Skeletal muscle cell (primary cell): Measurements from ENCODE around the gene CPEB1.

Experiments
- DNase-seq: peaks from one replicate; pipeline ENCODE4 v3.0.0-alpha.2; 2010; ENCODE audit warnings: low read depth
- H3K4me3 ChIP-seq: 2 replicates; pipeline ENCODE4 v1.5.1; 2011; ENCODE audit warnings: low read depth, mild to moderate bottlenecking, control low read depth, low read length, moderate library complexity

CPEB1 gene

GRCh38 chr15:82602195-82602594, 45.0 kb downstream of the CPEB1 start:
- no peak for DNase-seq
- no peak overlapping the region for H3K4me3 ChIP-seq

GRCh38 chr15:82599862-82600261, 47.3 kb downstream of the CPEB1 start:
- no peak for DNase-seq
- no peak overlapping the region for H3K4me3 ChIP-seq

- no peak for DNase-seq
- no peak overlapping the region for H3K4me3 ChIP-seq
Measured at GRCh38 chr15:82597815-82598214, 49.3 kb downstream of the CPEB1 start.

- no peak overlapping the region for H3K4me3 ChIP-seq
Measured at GRCh38 chr15:82595766-82596165, 51.4 kb downstream of the CPEB1 start.

GRCh38 chr15:82595203-82595602, 52.0 kb downstream of the CPEB1 start:
- no peak for DNase-seq
- H3K4me3 ChIP-seq = no peak overlapping the region

More at GRCh38 chr15:82595766-82596165, 51.4 kb downstream of the CPEB1 start:
- no peak for DNase-seq

GRCh38 chr15:82587805-82588204, 59.4 kb downstream of the CPEB1 start:
- no peak for DNase-seq
- H3K4me3 ChIP-seq = no peak overlapping the region

GRCh38 chr15:82585072-82585471, 62.1 kb downstream of the CPEB1 start:
- peak; percentile 51 for DNase-seq
- H3K4me3 ChIP-seq = no peak overlapping the region

GRCh38 chr15:82580713-82581112, 66.5 kb downstream of the CPEB1 start:
- no peak overlapping the region for H3K4me3 ChIP-seq

GRCh38 chr15:82575335-82575734, 71.8 kb downstream of the CPEB1 start:
- H3K4me3 ChIP-seq = no peak overlapping the region
- DNase-seq = no peak

More at GRCh38 chr15:82580713-82581112, 66.5 kb downstream of the CPEB1 start:
- DNase-seq = no peak

GRCh38 chr15:82572986-82573385, 74.2 kb downstream of the CPEB1 start:
- no peak overlapping the region for H3K4me3 ChIP-seq
- no peak for DNase-seq

- DNase-seq = no peak
- H3K4me3 ChIP-seq = no peak overlapping the region
Measured at GRCh38 chr15:82572311-82572710, 74.9 kb downstream of the CPEB1 start.

GRCh38 chr15:82571722-82572222, 75.4 kb downstream of the CPEB1 start:
- DNase-seq = peak; percentile 60
- peak overlapping the region; percentile 48 for H3K4me3 ChIP-seq

- DNase-seq = no peak
- peak overlapping the region; percentile 48 for H3K4me3 ChIP-seq
Measured at GRCh38 chr15:82570721-82571508, 76.2 kb downstream of the CPEB1 start.

GRCh38 chr15:82569834-82570233, 77.3 kb downstream of the CPEB1 start:
- H3K4me3 ChIP-seq = no peak overlapping the region
- no peak for DNase-seq

- no peak overlapping the region for H3K4me3 ChIP-seq
- DNase-seq = no peak
Measured at GRCh38 chr15:82568986-82569385, 78.2 kb downstream of the CPEB1 start.

GRCh38 chr15:82567661-82568060, 79.5 kb downstream of the CPEB1 start:
- no peak for DNase-seq
- no peak overlapping the region for H3K4me3 ChIP-seq

GRCh38 chr15:82566690-82567089, 80.5 kb downstream of the CPEB1 start:
- H3K4me3 ChIP-seq = no peak overlapping the region
- DNase-seq = no peak

GRCh38 chr15:82558502-82558901, 88.7 kb downstream of the CPEB1 start:
- DNase-seq = no peak
- H3K4me3 ChIP-seq = no peak overlapping the region

GRCh38 chr15:82556315-82557035, 90.7 kb downstream of the CPEB1 start:
- DNase-seq = no peak
- no peak overlapping the region for H3K4me3 ChIP-seq

GRCh38 chr15:82554849-82555248, 92.3 kb downstream of the CPEB1 start:
- no peak overlapping the region for H3K4me3 ChIP-seq
- no peak for DNase-seq

- no peak overlapping the region for H3K4me3 ChIP-seq
- DNase-seq = no peak
Measured at GRCh38 chr15:82554351-82554750, 92.8 kb downstream of the CPEB1 start.
